HepG2 (cell line): ENCODE results near the gene RBM28. TPM values are rescaled to one million over a fixed set of nuclear protein-coding genes. Genes with fewer than 3 reads are reported as not detected.

Experiments
- ATAC-seq: fragments of 200-7000 bp; cut with Tn5 transposase; 3 replicates; pipeline ENCODE4 v1.9.1; 2020; ENCODE audit warnings: mild to moderate bottlenecking, moderate library complexity
- BruUV-seq: library from RNA; stranded (reverse); fragments of 400-500 nt; replicated peaks from 2 replicates; lab custom pipeline; 2021; lab: Mats Ljungman, UMichigan
- CTCF ChIA-PET: fragments of 300-600 bp; formaldehyde crosslinking; extraction: SDS; loops from one replicate; lab custom pipeline; 2021; ENCODE audit warnings: low total read pairs, inconsistent platforms, low intra/inter-chr PET ratio; lab: Yijun Ruan, JAX
- POLR2A ChIA-PET: fragments of 350-600 bp; sonication (Branson Sonifier 250); formaldehyde crosslinking; loops from one replicate; lab custom pipeline; 2020; ENCODE audit warnings: antibody characterized with exemption, inconsistent platforms; lab: Yijun Ruan, JAX
- DNase-seq: peaks from one replicate; pipeline ENCODE4 v3.0.0-alpha.2; 2015; ENCODE audit warnings: low spot score
- FAIRE-seq: peaks from 3 replicates; lab custom pipeline; 2011; peaks lifted over from hg19 to GRCh38; lab: Jason Lieb, UNC
- H2AFZ ChIP-seq: one replicate; pipeline ENCODE4 v1.6.1; 2011; ENCODE audit warnings: low read length, inconsistent platforms
- H3K27ac ChIP-seq: fragments of 300-600 bp; 3 replicates; pipeline ENCODE4 v1.8.0; 2011; ENCODE audit warnings: mixed run types, mild to moderate bottlenecking, mixed read lengths, low read length, inconsistent platforms; ENCODE audit not compliant: insufficient read depth; ENCODE audit errors: extremely low read length
- H3K27me3 ChIP-seq, 2 experiments: fragments of 200-600 bp in 1 of 2; 2 replicates in 1 of 2; 3 replicates in 1 of 2; pipeline versions ENCODE4 v1.6.0 to v1.8.0; 2011; ENCODE audit warnings: low read length in 2 of 2, mild to moderate bottlenecking in 2 of 2, moderate library complexity in 2 of 2, inconsistent platforms in 1 of 2; ENCODE audit not compliant: insufficient read depth in 2 of 2, control insufficient read depth in 1 of 2
- H3K36me3 ChIP-seq, 2 experiments: fragments of 200-600 bp in 1 of 2; replicated peaks in 1 of 2; 2 replicates in 1 of 2; 3 replicates in 1 of 2; pipeline versions ENCODE4 v1.5.1 to v1.8.0; 2011; ENCODE audit warnings: low read length in 2 of 2, inconsistent platforms in 1 of 2; ENCODE audit not compliant: insufficient read depth in 2 of 2, control insufficient read depth in 1 of 2
- H3K4me1 ChIP-seq: 2 replicates; pipeline ENCODE4 v1.5.1; 2012; ENCODE audit warnings: low read length, inconsistent platforms; ENCODE audit not compliant: insufficient read depth
- H3K4me2 ChIP-seq: 2 replicates; pipeline ENCODE4 v1.6.0; 2011; ENCODE audit warnings: low read depth, low read length, inconsistent platforms
- H3K4me3 ChIP-seq, 3 experiments: fragments of 200-600 bp in 1 of 3; sonication (generic), shearing (Covaris generic) in 1 of 3; replicated peaks in 1 of 3; 2 replicates each; pipeline ENCODE4 v1.5.1; 2011 to 2016; ENCODE audit warnings: low read length in 3 of 3, inconsistent platforms in 2 of 3, low read depth in 2 of 3, mild to moderate bottlenecking in 2 of 3, control low read depth in 1 of 3, mixed read lengths in 1 of 3; ENCODE audit not compliant: insufficient read depth in 1 of 3
- H3K79me2 ChIP-seq: one replicate; pipeline ENCODE4 v1.6.1; 2011; ENCODE audit warnings: low read length, inconsistent platforms; ENCODE audit not compliant: insufficient read depth
- H3K9ac ChIP-seq: 2 replicates; pipeline ENCODE4 v1.6.0; 2011; ENCODE audit warnings: mild to moderate bottlenecking, low read depth, low read length, inconsistent platforms; ENCODE audit not compliant: insufficient read depth
- H3K9me3 ChIP-seq: 2 replicates; pipeline ENCODE4 v1.5.1; 2012; ENCODE audit warnings: mild to moderate bottlenecking, low read length
- H4K20me1 ChIP-seq: 2 replicates; pipeline ENCODE4 v1.6.0; 2011; ENCODE audit warnings: inconsistent platforms, mild to moderate bottlenecking, low read length, moderate library complexity; ENCODE audit not compliant: insufficient read depth
- ELK4 ChIP-seq: sonication (generic); formaldehyde crosslinking; IDR thresholded peaks from 2 replicates; pipeline ENCODE4 v1.9.0; 2021; ENCODE audit warnings: missing genetic modification reagents, borderline replicate concordance
- ESRRA ChIP-seq: sonication (generic); formaldehyde crosslinking; IDR thresholded peaks from 2 replicates; pipeline ENCODE4 v1.5.1; 2020; ENCODE audit warnings: mild to moderate bottlenecking, low read depth, missing genetic modification reagents
- HNF4G ChIP-seq, 2 experiments: sonication (generic) in 1 of 2; formaldehyde crosslinking in 1 of 2; IDR thresholded peaks; 2 replicates each; pipeline versions ENCODE4 v1.4.0 to v1.6.1; 2011 to 2020; ENCODE audit warnings: borderline replicate concordance in 2 of 2, low read depth in 2 of 2, mild to moderate bottlenecking in 2 of 2, low read length in 1 of 2, missing genetic modification reagents in 1 of 2, moderate library complexity in 1 of 2
- MED1 ChIP-seq: sonication (generic); formaldehyde crosslinking; IDR thresholded peaks from 2 replicates; pipeline ENCODE4 v1.4.0; 2020; ENCODE audit warnings: missing genetic modification reagents
- MLX ChIP-seq: IDR thresholded peaks from 2 replicates; pipeline ENCODE4 v1.6.1; 2016
- MNT ChIP-seq: fragments of 450-650 bp; IDR thresholded peaks from 2 replicates; pipeline ENCODE4 v1.6.1; 2016
- NR2C2 ChIP-seq: sonication (generic); formaldehyde crosslinking; IDR thresholded peaks from 2 replicates; pipeline ENCODE4 v1.4.0; 2020; ENCODE audit warnings: missing genetic modification reagents, mild to moderate bottlenecking, moderate library complexity, borderline replicate concordance
- REL ChIP-seq: sonication (generic); formaldehyde crosslinking; conservative IDR thresholded peaks from 2 replicates; pipeline ENCODE4 v1.8.0; 2022; ENCODE audit warnings: mild to moderate bottlenecking, missing genetic modification reagents, moderate library complexity
- SKIL ChIP-seq: sonication (generic); formaldehyde crosslinking; IDR thresholded peaks from 2 replicates; pipeline ENCODE4 v1.8.0; 2022; ENCODE audit warnings: missing genetic modification reagents, mild to moderate bottlenecking, moderate library complexity, borderline replicate concordance
- SOX13 ChIP-seq, 3 experiments: fragments of 450-650 bp in 1 of 3; sonication (generic) in 1 of 3; formaldehyde crosslinking in 1 of 3; IDR thresholded peaks in 2 of 3; conservative IDR thresholded peaks in 1 of 3; 2 replicates each; pipeline versions ENCODE4 v1.5.0 to v1.6.1; 2016 to 2020; ENCODE audit warnings: antibody characterized with exemption in 1 of 3, mild to moderate bottlenecking in 1 of 3, missing compliant biosample characterization in 1 of 3, missing genetic modification reagents in 1 of 3, moderate library complexity in 1 of 3
- ZBTB33 ChIP-seq: sonication (generic); formaldehyde crosslinking; IDR thresholded peaks from 2 replicates; pipeline ENCODE4 v1.4.0; 2020; ENCODE audit warnings: missing genetic modification reagents
- ZFYVE20 ChIP-seq: sonication (generic); formaldehyde crosslinking; IDR thresholded peaks from 2 replicates; pipeline ENCODE4 v1.8.0; 2023; ENCODE audit warnings: low read depth, mild to moderate bottlenecking, moderate library complexity, missing genetic modification reagents, borderline replicate concordance
- ZNF569 ChIP-seq: sonication (generic); formaldehyde crosslinking; IDR thresholded peaks from 2 replicates; pipeline ENCODE4 v1.5.0; 2020; ENCODE audit warnings: mild to moderate bottlenecking, missing genetic modification reagents, moderate library complexity, borderline replicate concordance
- ZNF614 ChIP-seq: IDR thresholded peaks from 2 replicates; pipeline ENCODE4 v1.6.1; 2018; ENCODE audit warnings: missing biosample characterization, missing genetic modification reagents, inconsistent platforms, borderline replicate concordance
- WGBS: methylation state at CpG from one replicate; pipeline ENCODE4 v1.1.6; 2017; ENCODE audit warnings: low lambda C conversion rate; 5-methylcytosine and 5-hydroxymethylcytosine counted together
- in situ Hi-C: cut with HindIII; loops from 2 replicates; pipeline ENCODE4 v1.10.0; 2017; ENCODE audit warnings: low pct_unique_long_range_greater_than_20kb; ENCODE audit not compliant: extremely low pct_ligation_motif_present
- intact Hi-C: fragments of 100-400 bp; cut with micrococcal nuclease; formaldehyde crosslinking; loops from one replicate; pipeline ENCODE4 v1.10.0; 2022; ENCODE audit not compliant: unreplicated experiment
- polyA plus RNA-seq, 8 experiments: library from polyadenylated mRNA; depleted of rRNA in 3 of 8; stranded (reverse) in 7 of 8; unstranded in 1 of 8; fragments of >200 nt; fragmentation: Illumina TruSeq in 4 of 8; extraction: Trizol in 4 of 8; gene quantifications; 2 replicates each; pipeline versions ENCODE4 v1.2.1 to v1.2.3, GENCODE V29; 2011 to 2016; ENCODE audit warnings: low read depth in 4 of 8, missing spikeins in 1 of 8, mixed read lengths in 1 of 8; ENCODE audit not compliant: insufficient read depth in 1 of 8
- total RNA-seq, 5 experiments: library from RNA; depleted of rRNA; stranded (reverse); fragments of >200 nt; fragmentation: Illumina TruSeq; extraction: Trizol; gene quantifications; 2 replicates each; pipeline ENCODE4 v1.2.3, GENCODE V29; 2016; ENCODE audit warnings: low read depth in 1 of 5

The RBM28 gene
- total and polyA plus RNA-seq, 2 of the 13 experiments (the other 11 are each of a cell fraction or from before 2014, with no cell fraction given), result 20.5 to 49.0 TPM

- no peak for TF ChIP-seq ELK4 (CRISPR knock-in tag)
- TF ChIP-seq, all 625 proteins: peak for 0
Observed at GRCh38 chr7:128268233-128268632, 75.5 kb downstream of the RBM28 start (continued).

GRCh38 chr7:128267595-128267924 lies 76.1 kb downstream of the RBM28 start:
- peak overlapping the region; percentile 82 for H3K4me2 ChIP-seq
- TF ChIP-seq REL (CRISPR knock-in tag) (no peak), ZNF569 (CRISPR knock-in tag) (no peak), MED1 (no peak), ZBTB33 (no peak), NR2C2 (no peak), HNF4G (IDR thresholded peaks at IDR 0.05; ENCODE audit: borderline replicate concordance, low read depth, low read length) (no peak), HNF4G (CRISPR knock-in tag; IDR thresholded peaks at IDR 0.05; ENCODE audit: borderline replicate concordance, low read depth) (no peak), ZFYVE20 (no peak), ESRRA (no peak), ZNF614 (no peak), MNT (no peak), SOX13 (IDR thresholded peaks at IDR 0.05) (no peak), SOX13 (CRISPR knock-in tag; conservative IDR thresholded peaks at IDR 0.05 in 1 of 2, IDR thresholded peaks at IDR 0.05 in 1 of 2) (no peak), MLX (no peak), SKIL (CRISPR knock-in tag) (no peak)

More at GRCh38 chr7:128267595-128267924, 76.1 kb downstream of the RBM28 start:
- in situ Hi-C loops (no loop called here), intact Hi-C loops (no loop called here)
- H4K20me1 ChIP-seq, result no peaks in the 10 kb centered on the region
- WGBS, result 57% methylated on average over 2 of the region's 4 CpGs
- no peak overlapping the region; a peak in 1 of 6 replicates for H3K4me3 ChIP-seq
- no TSS peak for BruUV-seq
- ChIA-PET POLR2A (no interaction called here), CTCF (no interaction called here)
- no peak overlapping the region for H3K9ac ChIP-seq
- ATAC-seq (peak; percentile 18; the same call in 2 of the 3 replicates), FAIRE-seq (no peak), DNase-seq (no peak)
- H3K27ac ChIP-seq, result no peak overlapping the region
- H3K9me3 ChIP-seq, result no peaks in the 10 kb centered on the region
- no peaks in the 10 kb centered on the region for H3K79me2 ChIP-seq
- peaks cover 21% of the 10 kb centered on the region for H3K4me1 ChIP-seq
- no peak overlapping the region for H2AFZ ChIP-seq
- H3K36me3 ChIP-seq, result no peaks in the 10 kb centered on the region
- H3K27me3 ChIP-seq, result no peaks in the 10 kb centered on the region; a peak in 1 of 5 replicates
